Skeletal muscle satellite cell (primary cell): ENCODE measurements around the gene PLCB1.

Experiments
- H3K27me3 ChIP-seq: 2 replicates; pipeline ENCODE4 v1.7.0; 2013; ENCODE audit warnings: low read length; ENCODE audit not compliant: control insufficient read depth, insufficient read depth
- H3K36me3 ChIP-seq: 2 replicates; pipeline ENCODE4 v1.7.0; 2013; ENCODE audit warnings: mild to moderate bottlenecking, control low read depth, low read length; ENCODE audit not compliant: insufficient read depth
- H3K4me1 ChIP-seq: 2 replicates; pipeline ENCODE4 v1.7.0; 2013; ENCODE audit warnings: low read length; ENCODE audit not compliant: control insufficient read depth, insufficient read depth
- H3K4me2 ChIP-seq: 2 replicates; pipeline ENCODE4 v1.7.0; 2013; ENCODE audit warnings: mild to moderate bottlenecking, low read length
- H3K4me3 ChIP-seq: 2 replicates; pipeline ENCODE4 v1.7.0; 2013; ENCODE audit warnings: low read length
- H3K9ac ChIP-seq: 2 replicates; pipeline ENCODE4 v1.7.0; 2013; ENCODE audit warnings: mild to moderate bottlenecking, low read depth, low read length, moderate library complexity
- H3K9me3 ChIP-seq: replicated peaks from 2 replicates; pipeline ENCODE4 v1.7.0; 2013; ENCODE audit warnings: mild to moderate bottlenecking, control low read depth, low read length

Gene PLCB1

GRCh38 chr20:8132484-8133309, 631 bp downstream of the PLCB1 start:
- Histone ChIP-seq H3K4me2 (peak overlapping the region; percentile 87), H3K9me3 (no peaks in the 10 kb centered on the region), H3K4me3 (peak overlapping the region; percentile 67), H3K9ac (peak overlapping the region; percentile 80), H3K4me1 (peaks cover 5% of the 10 kb centered on the region), H3K36me3 (no peaks in the 10 kb centered on the region), H3K27me3 (peaks cover 20% of the 10 kb centered on the region)

DNA sequence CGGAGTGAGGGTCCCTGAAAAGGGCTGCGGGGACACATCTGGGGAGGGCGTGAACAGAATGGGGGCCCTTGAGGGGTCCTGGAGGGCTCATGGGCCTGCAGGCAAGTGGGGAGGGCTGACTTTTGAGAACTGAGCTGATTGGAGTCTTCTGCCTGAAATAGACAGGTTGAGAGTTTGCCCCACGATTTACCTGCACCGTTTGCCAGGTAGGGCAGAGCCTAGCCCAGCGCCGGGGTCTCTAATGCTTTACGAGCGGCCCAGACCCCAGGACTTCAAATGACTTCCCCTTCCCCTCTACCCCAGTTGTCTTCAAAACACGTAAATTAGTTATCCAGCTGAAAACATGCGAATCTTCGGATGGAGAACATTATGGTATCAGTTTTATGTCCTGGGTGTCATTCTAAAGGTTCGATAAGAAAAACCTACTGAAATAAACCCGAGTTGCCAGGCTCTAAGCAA, 1.3 kb downstream of the PLCB1 start:
- H3K27me3 ChIP-seq = peaks cover 20% of the 10 kb centered on the region
- H3K9ac ChIP-seq = peak overlapping the region; percentile 80
- peak overlapping the region; percentile 67 for H3K4me3 ChIP-seq
- H3K36me3 ChIP-seq = no peaks in the 10 kb centered on the region
- peak overlapping the region; percentile 87 for H3K4me2 ChIP-seq
- peaks cover 5% of the 10 kb centered on the region for H3K4me1 ChIP-seq
- H3K9me3 ChIP-seq = no peaks in the 10 kb centered on the region

- H3K9ac ChIP-seq = no peak overlapping the region
- H3K36me3 ChIP-seq = no peaks in the 10 kb centered on the region
- peaks cover 5% of the 10 kb centered on the region for H3K4me1 ChIP-seq
- peaks cover 20% of the 10 kb centered on the region for H3K27me3 ChIP-seq
- no peak overlapping the region for H3K4me3 ChIP-seq
- peak overlapping the region; percentile 87 for H3K4me2 ChIP-seq
- H3K9me3 ChIP-seq = no peaks in the 10 kb centered on the region
Measured at GRCh38 chr20:8133851-8134451, 1.9 kb downstream of the PLCB1 start.

GRCh38 chr20:8139899-8140298, 7.8 kb downstream of the PLCB1 start:
- no peaks in the 10 kb centered on the region for H3K27me3 ChIP-seq
- H3K4me1 ChIP-seq = peaks cover 11% of the 10 kb centered on the region
- no peaks in the 10 kb centered on the region for H3K9me3 ChIP-seq
- no peak overlapping the region for H3K4me2 ChIP-seq
- H3K36me3 ChIP-seq = no peaks in the 10 kb centered on the region
- no peak overlapping the region for H3K4me3 ChIP-seq
- no peak overlapping the region for H3K9ac ChIP-seq

- Histone ChIP-seq H3K36me3 (no peaks in the 10 kb centered on the region), H3K9me3 (no peaks in the 10 kb centered on the region), H3K27me3 (no peaks in the 10 kb centered on the region), H3K9ac (no peak overlapping the region), H3K4me2 (no peak overlapping the region), H3K4me1 (peaks cover 24% of the 10 kb centered on the region), H3K4me3 (no peak overlapping the region)
Measured at GRCh38 chr20:8143474-8143873, 11.4 kb downstream of the PLCB1 start.

GRCh38 chr20:8144282-8145245, 12.5 kb downstream of the PLCB1 start:
- Histone ChIP-seq H3K4me3 (no peak overlapping the region), H3K9me3 (no peaks in the 10 kb centered on the region), H3K36me3 (no peaks in the 10 kb centered on the region), H3K4me2 (peak overlapping the region; percentile 10), H3K4me1 (peaks cover 33% of the 10 kb centered on the region), H3K9ac (peak overlapping the region; percentile 23), H3K27me3 (no peaks in the 10 kb centered on the region)

- Histone ChIP-seq H3K4me2 (peak overlapping the region; percentile 10), H3K9me3 (no peaks in the 10 kb centered on the region), H3K4me1 (peaks cover 35% of the 10 kb centered on the region), H3K4me3 (no peak overlapping the region), H3K36me3 (no peaks in the 10 kb centered on the region), H3K9ac (peak overlapping the region; percentile 23), H3K27me3 (no peaks in the 10 kb centered on the region)
Measured at GRCh38 chr20:8145246-8146168, 13.4 kb downstream of the PLCB1 start.

- no peak overlapping the region for H3K9ac ChIP-seq
- H3K9me3 ChIP-seq = no peaks in the 10 kb centered on the region
- no peak overlapping the region for H3K4me3 ChIP-seq
- no peaks in the 10 kb centered on the region for H3K27me3 ChIP-seq
- H3K4me1 ChIP-seq = peaks cover 54% of the 10 kb centered on the region
- H3K36me3 ChIP-seq = no peaks in the 10 kb centered on the region
- H3K4me2 ChIP-seq = no peak overlapping the region
Measured at GRCh38 chr20:8147476-8147875, 15.4 kb downstream of the PLCB1 start.

- no peaks in the 10 kb centered on the region for H3K9me3 ChIP-seq
- no peak overlapping the region for H3K9ac ChIP-seq
- H3K4me3 ChIP-seq = no peak overlapping the region
- H3K36me3 ChIP-seq = no peaks in the 10 kb centered on the region
- H3K27me3 ChIP-seq = no peaks in the 10 kb centered on the region
- H3K4me1 ChIP-seq = peaks cover 64% of the 10 kb centered on the region
- peak overlapping the region; percentile 33 for H3K4me2 ChIP-seq
Measured at GRCh38 chr20:8148501-8148900, 16.4 kb downstream of the PLCB1 start.

DNA sequence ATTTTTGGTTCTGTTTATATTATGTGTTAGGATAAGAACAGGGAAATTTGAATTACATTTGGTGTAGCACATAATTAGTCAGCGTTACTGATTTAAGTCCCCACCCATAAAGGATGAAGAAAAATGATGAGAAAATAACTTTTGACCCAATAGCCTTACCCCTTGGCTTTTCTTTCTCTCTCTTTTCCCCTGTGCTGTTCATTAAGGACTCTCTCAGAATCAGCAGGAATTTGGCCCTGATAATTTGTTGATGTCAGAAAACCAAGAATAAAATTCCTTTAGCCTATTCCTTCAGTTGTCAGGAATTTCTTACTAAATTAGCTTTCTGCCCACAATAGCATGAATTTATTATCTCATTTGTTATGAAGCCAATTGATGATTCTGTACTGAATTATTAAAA, 18.5 kb downstream of the PLCB1 start:
- Histone ChIP-seq H3K4me2 (no peak overlapping the region), H3K4me3 (no peak overlapping the region), H3K9ac (no peak overlapping the region), H3K4me1 (peaks cover 65% of the 10 kb centered on the region), H3K9me3 (no peaks in the 10 kb centered on the region), H3K36me3 (no peaks in the 10 kb centered on the region), H3K27me3 (no peaks in the 10 kb centered on the region)
